ENCODE measurements around the gene SRM. TPM values are rescaled to one million over a fixed set of nuclear protein-coding genes. Genes with fewer than 3 reads are reported as not detected.

Gene SRM
- total RNA-seq, 1 experiment from 2014 or later, result 150 TPM

- CTCF ChIA-PET, result interaction anchor here (1.2 kb wide), 1 partner anchor 71 kb away, joined by 3 read pairs; no protein-coding TSS in a partner anchor
- Histone ChIP-seq H3K9me3 (ENCODE audit: control insufficient read depth in 1 of 2, insufficient read depth in 1 of 2, low read depth in 1 of 2, low read length in 2 of 2) (no peaks in the 10 kb centered on the region), H3K4me1 (ENCODE audit: control insufficient read depth in 1 of 2, insufficient read depth in 2 of 2, low read length in 2 of 2) (no peaks in the 10 kb centered on the region), H3K36me3 (ENCODE audit: control insufficient read depth in 1 of 2, insufficient read depth in 2 of 2, low read length in 2 of 2) (peaks cover 35 to 38% of the 10 kb centered on the region in 2 experiments; a peak in 3 of 4 replicates), H3K9ac (ENCODE audit: low read length) (no peak overlapping the region), H3K9me2 (ENCODE audit: insufficient read depth) (no peaks in the 10 kb centered on the region), H3K27me3 (ENCODE audit: insufficient read depth, low read length) (no peaks in the 10 kb centered on the region), H2AFZ (ENCODE audit: low read depth, low read length, poor library complexity, severe bottlenecking) (no peak overlapping the region), H3K79me2 (ENCODE audit: insufficient read depth, low read length) (no peaks in the 10 kb centered on the region), H3K4me2 (ENCODE audit: low read length) (no peak overlapping the region), H3K27ac (ENCODE audit: low read depth, low read length) (no peak overlapping the region), H4K20me1 (ENCODE audit: insufficient read depth) (no peaks in the 10 kb centered on the region), H3K4me3 (replicated peaks in 1 of 2; ENCODE audit: low read depth in 1 of 2, low read length in 2 of 2) (no peak overlapping the region)
- ATAC-seq, result no peak
- POLR2A ChIA-PET, result interaction anchor here (1.7 kb wide), 1 partner anchor 10 kb away, joined by 4 read pairs; the partner anchor contains the start of gene EXOSC10
- TF ChIP-seq REST (IDR thresholded peaks at IDR 0.05; ENCODE audit: low read depth), result no peak
- TF ChIP-seq CBX3 (IDR thresholded peaks at IDR 0.05; ENCODE audit: low read depth), result no peak
- TF ChIP-seq SRF (IDR thresholded peaks at IDR 0.05; ENCODE audit: low read depth), result no peak
- TF ChIP-seq TCF7L2 (IDR thresholded peaks at IDR 0.05; ENCODE audit: borderline replicate concordance, extremely low read depth, insufficient read depth, insufficient read length), result no peak
- no peak for TF ChIP-seq EZH2phosphoT487 (IDR thresholded peaks at IDR 0.05; ENCODE audit: borderline replicate concordance)
- no peak for TF ChIP-seq ATF3 (IDR thresholded peaks at IDR 0.05)
- no peak for TF ChIP-seq SIN3A (IDR thresholded peaks at IDR 0.05; ENCODE audit: low read depth)
- TF ChIP-seq FOSL1 (IDR thresholded peaks at IDR 0.05; ENCODE audit: low read depth), result no peak
- no peak for TF ChIP-seq ZBTB33 (IDR thresholded peaks at IDR 0.05; ENCODE audit: extremely low read depth, insufficient replicate concordance, low read length)
- TF ChIP-seq EZH2 (IDR thresholded peaks at IDR 0.05), result no peak
- TF ChIP-seq ELF1 (IDR thresholded peaks at IDR 0.05; ENCODE audit: borderline replicate concordance, low read depth), result no peak
- no peak for TF ChIP-seq POLR2A (IDR thresholded peaks at IDR 0.05; ENCODE audit: borderline replicate concordance, extremely low read depth, insufficient read depth, insufficient read length)
- TF ChIP-seq CEBPB (IDR thresholded peaks at IDR 0.05; ENCODE audit: low read depth), result no peak
- no peak for TF ChIP-seq CTCF (IDR thresholded peaks at IDR 0.05 in 2 of 3, conservative IDR thresholded peaks at IDR 0.05 in 1 of 3; ENCODE audit: borderline replicate concordance in 1 of 3, insufficient read depth in 1 of 3, low read depth in 2 of 3, low read length in 2 of 3)
- TF ChIP-seq POLR2AphosphoS5 (IDR thresholded peaks at IDR 0.05; ENCODE audit: low read depth, low read length), result no peak
- no TSS peak for BruUV-seq (replicated peaks)
- RAD21 ChIA-PET (ENCODE audit: low non-redundant PET in 1 of 2, low total read pairs in 2 of 2, uncharacterized antibody in 2 of 2, unreplicated experiment in 2 of 2), result interaction anchor here in 1 of 2 experiments (0.6 kb wide), 1 partner anchor 536 kb away, joined by 4 read pairs; no protein-coding TSS in a partner anchor
- intact Hi-C loops (cut with micrococcal nuclease), result no loop called here
- DNase-seq (ENCODE audit: low read depth, low spot score), result no peak
Measured at GRCh38 chr1:11109047-11109760, 49.4 kb upstream of the SRM start.

Data from HCT116 (cell line).